Right lobe of liver (tissue), 4 donors: Measurements from ENCODE around the gene SLC16A4.
A peak's percentile ranks its signal among the peaks of the same experiment; 100 is the strongest.

ENCODE experiments used
- POLR2A ChIP-seq: fragments of 450-650 bp; IDR thresholded peaks from one replicate; pipeline ENCODE4 v1.6.1; 2017; ENCODE audit warnings: antibody characterized with exemption, mild to moderate bottlenecking
- TF ChIP-seq, protein P1 (sequence below), 4 donors: fragments of 200-600 bp in 3 of 4; fragments of 450-650 bp in 1 of 4; IDR thresholded peaks; one replicate each; pipeline versions ENCODE4 v1.5.1 to v1.8.0; 2016 to 2022; ENCODE audit warnings: antibody characterized with exemption in 4 of 4, mild to moderate bottlenecking in 2 of 4
- donor health status: DM: no; HTN: no; CAD: no.
- donor health status: DM: no; HTN: no; CAD: no.
- donor health status: DM: no; HTN: yes; CAD: no.

DNA sequence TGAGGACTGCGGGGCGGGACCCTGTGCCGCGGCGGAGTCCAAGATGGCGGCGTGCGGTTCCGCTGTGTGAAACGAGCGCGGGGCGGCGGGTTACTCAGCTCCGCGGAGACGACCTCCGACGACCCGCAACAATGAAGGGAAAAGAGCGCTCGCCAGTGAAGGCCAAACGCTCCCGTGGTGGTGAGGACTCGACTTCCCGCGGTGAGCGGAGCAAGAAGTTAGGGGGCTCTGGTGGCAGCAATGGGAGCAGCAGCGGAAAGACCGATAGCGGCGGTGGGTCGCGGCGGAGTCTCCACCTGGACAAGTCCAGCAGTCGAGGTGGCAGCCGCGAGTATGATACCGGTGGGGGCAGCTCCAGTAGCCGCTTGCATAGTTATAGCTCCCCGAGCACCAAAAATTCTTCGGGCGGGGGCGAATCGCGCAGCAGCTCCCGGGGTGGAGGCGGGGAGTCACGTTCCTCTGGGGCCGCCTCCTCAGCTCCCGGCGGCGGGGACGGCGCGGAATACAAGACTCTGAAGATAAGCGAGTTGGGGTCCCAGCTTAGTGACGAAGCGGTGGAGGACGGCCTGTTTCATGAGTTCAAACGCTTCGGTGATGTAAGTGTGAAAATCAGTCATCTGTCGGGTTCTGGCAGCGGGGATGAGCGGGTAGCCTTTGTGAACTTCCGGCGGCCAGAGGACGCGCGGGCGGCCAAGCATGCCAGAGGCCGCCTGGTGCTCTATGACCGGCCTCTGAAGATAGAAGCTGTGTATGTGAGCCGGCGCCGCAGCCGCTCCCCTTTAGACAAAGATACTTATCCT is 51.2 kb downstream of the SLC16A4 start:
- TF ChIP-seq, protein P1, sequence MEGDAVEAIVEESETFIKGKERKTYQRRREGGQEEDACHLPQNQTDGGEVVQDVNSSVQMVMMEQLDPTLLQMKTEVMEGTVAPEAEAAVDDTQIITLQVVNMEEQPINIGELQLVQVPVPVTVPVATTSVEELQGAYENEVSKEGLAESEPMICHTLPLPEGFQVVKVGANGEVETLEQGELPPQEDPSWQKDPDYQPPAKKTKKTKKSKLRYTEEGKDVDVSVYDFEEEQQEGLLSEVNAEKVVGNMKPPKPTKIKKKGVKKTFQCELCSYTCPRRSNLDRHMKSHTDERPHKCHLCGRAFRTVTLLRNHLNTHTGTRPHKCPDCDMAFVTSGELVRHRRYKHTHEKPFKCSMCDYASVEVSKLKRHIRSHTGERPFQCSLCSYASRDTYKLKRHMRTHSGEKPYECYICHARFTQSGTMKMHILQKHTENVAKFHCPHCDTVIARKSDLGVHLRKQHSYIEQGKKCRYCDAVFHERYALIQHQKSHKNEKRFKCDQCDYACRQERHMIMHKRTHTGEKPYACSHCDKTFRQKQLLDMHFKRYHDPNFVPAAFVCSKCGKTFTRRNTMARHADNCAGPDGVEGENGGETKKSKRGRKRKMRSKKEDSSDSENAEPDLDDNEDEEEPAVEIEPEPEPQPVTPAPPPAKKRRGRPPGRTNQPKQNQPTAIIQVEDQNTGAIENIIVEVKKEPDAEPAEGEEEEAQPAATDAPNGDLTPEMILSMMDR (IDR thresholded peaks at IDR 0.05), result peak in 2 of 4 donors; percentile 5 to 56
- peak; percentile 88 for TF ChIP-seq POLR2A
